ENCODE data around the gene MATN3. TPM values are rescaled to one million over a fixed set of nuclear protein-coding genes. Genes with fewer than 3 reads are reported as not detected.

MATN3 gene
- total and polyA plus RNA-seq, 2 of the 13 experiments (the other 11 are each of a cell fraction or from before 2014, with no cell fraction given) = 36.1 to 208 TPM

DNA sequence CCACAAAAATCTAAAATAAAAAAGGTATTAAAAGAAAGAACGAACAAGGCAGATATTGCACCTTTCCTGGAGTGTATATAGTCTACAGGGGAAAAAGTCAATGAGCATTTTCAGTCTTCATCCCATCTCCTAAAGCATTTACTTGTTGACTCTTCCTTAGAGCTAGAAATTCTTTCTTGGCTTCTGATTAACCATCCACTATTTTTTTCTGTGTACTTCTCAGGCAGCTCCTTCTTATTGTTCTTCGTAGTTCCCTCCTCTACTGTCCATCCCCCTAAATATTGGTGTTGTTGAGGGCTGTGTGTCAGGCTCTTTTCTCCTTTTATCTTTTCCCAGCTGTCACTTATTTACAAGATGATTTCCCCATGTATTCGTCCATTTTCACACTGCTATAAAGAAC lies 42.5 kb upstream of the MATN3 start:
- TF ChIP-seq ZNF251 (CRISPR knock-in tag; IDR thresholded peaks at IDR 0.05) = no peak
- no peak for TF ChIP-seq SOX13 (IDR thresholded peaks at IDR 0.05)
- TF ChIP-seq SOX13 (CRISPR knock-in tag; conservative IDR thresholded peaks at IDR 0.05 in 1 of 2, IDR thresholded peaks at IDR 0.05 in 1 of 2) = 0 out of 4 replicates have a peak, but pooled peaks of 1 of the 2 experiments have one; percentile 8
- no peak for TF ChIP-seq FOXK2 (IDR thresholded peaks at IDR 0.05)
- Histone ChIP-seq H3K9ac (ENCODE audit: insufficient read depth, low read depth, low read length) (no peak overlapping the region), H3K4me3 (replicated peaks in 1 of 3; ENCODE audit: insufficient read depth in 1 of 3, low read depth in 2 of 3, low read length in 3 of 3) (no peak overlapping the region), H3K79me2 (ENCODE audit: insufficient read depth, low read length) (peaks cover 15% of the 10 kb centered on the region), H3K36me3 (replicated peaks in 1 of 2; ENCODE audit: control insufficient read depth in 1 of 2, insufficient read depth in 2 of 2, low read length in 2 of 2) (no peaks in the 10 kb centered on the region), H3K27ac (ENCODE audit: extremely low read length, insufficient read depth, low read length) (no peak overlapping the region), H3K4me1 (ENCODE audit: insufficient read depth, low read length) (peaks cover 34% of the 10 kb centered on the region), H3K9me3 (ENCODE audit: low read length) (no peaks in the 10 kb centered on the region), H4K20me1 (ENCODE audit: insufficient read depth, low read length) (peaks cover 8% of the 10 kb centered on the region), H3K4me2 (ENCODE audit: low read depth, low read length) (no peak overlapping the region), H3K27me3 (ENCODE audit: control insufficient read depth in 1 of 2, insufficient read depth in 2 of 2, low read length in 2 of 2) (peaks cover 0 to 9% of the 10 kb centered on the region in 2 experiments; a peak in 1 of 5 replicates), H2AFZ (ENCODE audit: low read length) (no peak overlapping the region)
- FAIRE-seq = no peak
- BruUV-seq (replicated peaks) = no TSS peak
- intact Hi-C loops (cut with micrococcal nuclease; ENCODE audit: unreplicated experiment) = no loop called here
- WGBS (ENCODE audit: low lambda C conversion rate) = 27% methylated on average over 3 of the region's 3 CpGs
- POLR2A ChIA-PET = interaction anchor here (1.7 to 1.8 kb wide), 2 partner anchors 8 to 11 kb away, joined by 6 read pairs; no protein-coding TSS in a partner anchor
- in situ Hi-C loops (cut with HindIII; ENCODE audit: extremely low pct_ligation_motif_present, low pct_unique_long_range_greater_than_20kb) = loop anchor here (5.0 kb wide), 1 partner anchor 37 kb away; no protein-coding TSS in a partner anchor
- DNase-seq (ENCODE audit: low spot score) = no peak
- CTCF ChIA-PET (ENCODE audit: low intra/inter-chr PET ratio, low total read pairs) = no interaction called here
- ATAC-seq = no peak

DNA sequence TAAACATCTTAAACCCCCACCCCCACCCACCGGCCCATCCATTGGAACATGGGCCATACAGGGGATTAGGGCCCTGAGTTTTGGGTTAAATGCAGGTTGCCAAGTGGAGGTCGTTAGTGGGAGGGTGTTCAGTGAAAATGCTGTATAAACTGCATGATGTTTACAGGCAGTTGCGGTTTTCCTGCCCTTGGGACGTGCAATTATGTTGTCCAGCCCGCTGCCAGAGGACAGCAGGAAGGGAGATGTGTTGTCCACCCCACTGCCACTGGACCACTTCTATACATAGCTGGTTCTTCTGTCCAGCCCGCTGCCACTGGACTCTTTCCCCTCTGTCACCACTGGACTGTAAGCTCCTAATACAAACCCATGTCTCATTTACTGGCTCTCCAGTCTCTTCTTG lies 41.7 kb upstream of the MATN3 start:
- WGBS (ENCODE audit: low lambda C conversion rate) = 51% methylated on average over 6 of the region's 6 CpGs
- Histone ChIP-seq H3K4me3 (replicated peaks in 1 of 3; ENCODE audit: insufficient read depth in 1 of 3, low read depth in 2 of 3, low read length in 3 of 3) (no peak overlapping the region), H3K9ac (ENCODE audit: insufficient read depth, low read depth, low read length) (no peak overlapping the region), H3K27me3 (ENCODE audit: control insufficient read depth in 1 of 2, insufficient read depth in 2 of 2, low read length in 2 of 2) (peaks cover 0 to 9% of the 10 kb centered on the region in 2 experiments; a peak in 1 of 5 replicates), H3K9me3 (ENCODE audit: low read length) (no peaks in the 10 kb centered on the region), H3K27ac (ENCODE audit: extremely low read length, insufficient read depth, low read length) (no peak overlapping the region), H3K36me3 (replicated peaks in 1 of 2; ENCODE audit: control insufficient read depth in 1 of 2, insufficient read depth in 2 of 2, low read length in 2 of 2) (no peaks in the 10 kb centered on the region), H4K20me1 (ENCODE audit: insufficient read depth, low read length) (peaks cover 16% of the 10 kb centered on the region), H3K79me2 (ENCODE audit: insufficient read depth, low read length) (peaks cover 23% of the 10 kb centered on the region), H3K4me2 (ENCODE audit: low read depth, low read length) (peak overlapping the region; percentile 16), H3K4me1 (ENCODE audit: insufficient read depth, low read length) (peaks cover 41% of the 10 kb centered on the region), H2AFZ (ENCODE audit: low read length) (no peak overlapping the region)
- FAIRE-seq (no peak), DNase-seq (ENCODE audit: low spot score) (no peak), ATAC-seq (no peak)
- in situ Hi-C loops (cut with HindIII; ENCODE audit: extremely low pct_ligation_motif_present, low pct_unique_long_range_greater_than_20kb) (loop anchor here (5.0 kb wide), 1 partner anchor 38 kb away; no protein-coding TSS in a partner anchor), intact Hi-C loops (cut with micrococcal nuclease; ENCODE audit: unreplicated experiment) (no loop called here)
- POLR2A ChIA-PET = interaction anchor here (1.7 to 5.1 kb wide), 4 partner anchors 9 to 64 kb away, joined by 6 to 42 read pairs (median 17); partner anchors contain the start of gene WDR35
- no TSS peak for BruUV-seq (replicated peaks)
- CTCF ChIA-PET (ENCODE audit: low intra/inter-chr PET ratio, low total read pairs) = no interaction called here
- TF ChIP-seq BCL6 (CRISPR knock-in tag; IDR thresholded peaks at IDR 0.05) (no peak), POLR2AphosphoS5 (IDR thresholded peaks at IDR 0.05; ENCODE audit: low read depth, low read length) (no peak), SIN3A (IDR thresholded peaks at IDR 0.05; ENCODE audit: borderline replicate concordance, low read depth, low read length) (no peak), FOXK2 (IDR thresholded peaks at IDR 0.05) (no peak), POLR2AphosphoS2 (IDR thresholded peaks at IDR 0.05; ENCODE audit: low read depth, low read length) (no peak), ZNF451 (CRISPR knock-in tag; IDR thresholded peaks at IDR 0.05) (no peak), AGO2 (optimal IDR thresholded peaks at IDR 0.05; ENCODE audit: low read depth, low read length) (no peak), ZMYM3 (CRISPR knock-in tag; IDR thresholded peaks at IDR 0.05) (no peak), FOXC1 (CRISPR knock-in tag; IDR thresholded peaks at IDR 0.05; ENCODE audit: borderline replicate concordance) (no peak)
- TF ChIP-seq, protein P1, sequence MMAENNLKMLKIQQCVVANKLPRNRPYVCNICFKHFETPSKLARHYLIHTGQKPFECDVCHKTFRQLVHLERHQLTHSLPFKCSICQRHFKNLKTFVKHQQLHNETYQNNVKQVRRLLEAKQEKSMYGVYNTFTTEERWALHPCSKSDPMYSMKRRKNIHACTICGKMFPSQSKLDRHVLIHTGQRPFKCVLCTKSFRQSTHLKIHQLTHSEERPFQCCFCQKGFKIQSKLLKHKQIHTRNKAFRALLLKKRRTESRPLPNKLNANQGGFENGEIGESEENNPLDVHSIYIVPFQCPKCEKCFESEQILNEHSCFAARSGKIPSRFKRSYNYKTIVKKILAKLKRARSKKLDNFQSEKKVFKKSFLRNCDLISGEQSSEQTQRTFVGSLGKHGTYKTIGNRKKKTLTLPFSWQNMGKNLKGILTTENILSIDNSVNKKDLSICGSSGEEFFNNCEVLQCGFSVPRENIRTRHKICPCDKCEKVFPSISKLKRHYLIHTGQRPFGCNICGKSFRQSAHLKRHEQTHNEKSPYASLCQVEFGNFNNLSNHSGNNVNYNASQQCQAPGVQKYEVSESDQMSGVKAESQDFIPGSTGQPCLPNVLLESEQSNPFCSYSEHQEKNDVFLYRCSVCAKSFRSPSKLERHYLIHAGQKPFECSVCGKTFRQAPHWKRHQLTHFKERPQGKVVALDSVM (CRISPR knock-in tag; IDR thresholded peaks at IDR 0.05) = no peak
- TF ChIP-seq, protein P2, sequence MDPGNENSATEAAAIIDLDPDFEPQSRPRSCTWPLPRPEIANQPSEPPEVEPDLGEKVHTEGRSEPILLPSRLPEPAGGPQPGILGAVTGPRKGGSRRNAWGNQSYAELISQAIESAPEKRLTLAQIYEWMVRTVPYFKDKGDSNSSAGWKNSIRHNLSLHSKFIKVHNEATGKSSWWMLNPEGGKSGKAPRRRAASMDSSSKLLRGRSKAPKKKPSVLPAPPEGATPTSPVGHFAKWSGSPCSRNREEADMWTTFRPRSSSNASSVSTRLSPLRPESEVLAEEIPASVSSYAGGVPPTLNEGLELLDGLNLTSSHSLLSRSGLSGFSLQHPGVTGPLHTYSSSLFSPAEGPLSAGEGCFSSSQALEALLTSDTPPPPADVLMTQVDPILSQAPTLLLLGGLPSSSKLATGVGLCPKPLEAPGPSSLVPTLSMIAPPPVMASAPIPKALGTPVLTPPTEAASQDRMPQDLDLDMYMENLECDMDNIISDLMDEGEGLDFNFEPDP (CRISPR knock-in tag; conservative IDR thresholded peaks at IDR 0.05) = no peak
- TF ChIP-seq, protein P3, sequence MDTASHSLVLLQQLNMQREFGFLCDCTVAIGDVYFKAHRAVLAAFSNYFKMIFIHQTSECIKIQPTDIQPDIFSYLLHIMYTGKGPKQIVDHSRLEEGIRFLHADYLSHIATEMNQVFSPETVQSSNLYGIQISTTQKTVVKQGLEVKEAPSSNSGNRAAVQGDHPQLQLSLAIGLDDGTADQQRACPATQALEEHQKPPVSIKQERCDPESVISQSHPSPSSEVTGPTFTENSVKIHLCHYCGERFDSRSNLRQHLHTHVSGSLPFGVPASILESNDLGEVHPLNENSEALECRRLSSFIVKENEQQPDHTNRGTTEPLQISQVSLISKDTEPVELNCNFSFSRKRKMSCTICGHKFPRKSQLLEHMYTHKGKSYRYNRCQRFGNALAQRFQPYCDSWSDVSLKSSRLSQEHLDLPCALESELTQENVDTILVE (CRISPR knock-in tag; IDR thresholded peaks at IDR 0.05) = no peak

All from HepG2 (cell line).